Measurements from ENCODE around the gene RSPH4A. TPM values are rescaled to one million over a fixed set of nuclear protein-coding genes. Genes with fewer than 3 reads are reported as not detected.

The RSPH4A gene
- total and polyA plus RNA-seq, 9 of the 15 experiments (the other 6 are each of a cell fraction or from before 2014, with no cell fraction given): 0.04 to 0.30 (median 0.11) TPM

DNA sequence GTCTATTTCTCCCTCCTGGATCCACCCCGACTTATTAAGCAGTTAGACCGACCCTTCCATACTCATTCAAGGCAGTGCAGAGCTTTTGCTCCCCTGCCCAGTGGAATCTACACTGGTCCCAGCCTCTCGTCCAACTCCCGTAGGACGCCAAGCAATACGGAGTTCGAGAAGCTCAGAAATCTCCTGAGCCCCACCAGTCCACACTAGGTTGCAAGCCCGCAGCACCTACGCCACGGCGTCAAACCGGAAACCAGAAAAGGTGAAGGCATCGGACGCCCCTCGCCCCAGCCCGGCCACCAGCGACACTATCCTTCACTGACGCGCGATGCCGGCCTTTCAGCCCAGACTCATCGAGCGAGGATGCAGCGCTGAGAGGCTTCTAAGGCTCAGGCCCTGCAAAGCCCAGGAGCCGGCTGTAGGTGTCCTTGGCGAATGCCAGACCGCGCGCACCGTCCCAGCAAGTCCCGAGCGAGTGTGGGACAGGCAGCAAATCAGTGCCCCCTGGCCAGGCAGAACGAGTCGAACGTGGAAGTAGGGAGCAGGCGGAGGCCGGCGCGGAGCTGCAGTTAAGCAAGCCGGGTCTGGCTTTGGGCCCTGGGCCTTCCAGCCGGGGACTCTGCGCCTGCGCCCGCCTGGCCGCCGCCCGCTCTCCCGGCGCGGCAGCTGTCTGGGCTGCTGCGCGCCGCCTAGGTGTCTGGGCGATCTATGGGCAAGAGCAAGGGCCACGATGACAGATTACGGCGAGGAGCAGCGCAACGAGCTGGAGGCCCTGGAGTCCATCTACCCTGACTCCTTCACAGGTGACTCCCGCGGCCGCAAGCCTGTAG lies 45.2 kb upstream of the RSPH4A start, which contains the start of gene RWDD1 (continued):
- TF ChIP-seq ZNF586 (CRISPR knock-in tag; conservative IDR thresholded peaks at IDR 0.05): no peak
- peak; percentile 39; the same call in 1 of the 2 replicates for TF ChIP-seq ZBTB7A (IDR thresholded peaks at IDR 0.05; ENCODE audit: borderline replicate concordance, control insufficient read depth, low read depth, low read length)
- no peak for TF ChIP-seq PCBP2 (IDR thresholded peaks at IDR 0.05; ENCODE audit: low read depth, low read length, poor library complexity, severe bottlenecking)
- TF ChIP-seq NCOA1 (IDR thresholded peaks at IDR 0.05; ENCODE audit: low read depth): no peak
- no peak for TF ChIP-seq HOXB6 (CRISPR knock-in tag; IDR thresholded peaks at IDR 0.05; ENCODE audit: borderline replicate concordance)
- TF ChIP-seq RFX1 (IDR thresholded peaks at IDR 0.05): no peak
- TF ChIP-seq OTX1 (CRISPR knock-in tag; IDR thresholded peaks at IDR 0.05): no peak
- TF ChIP-seq ZNF3 (CRISPR knock-in tag; IDR thresholded peaks at IDR 0.05): no peak
- TF ChIP-seq ETV6 (IDR thresholded peaks at IDR 0.05; ENCODE audit: borderline replicate concordance in 1 of 2, low read depth in 2 of 2, low read length in 1 of 2): no peak
- TF ChIP-seq ETV6 (CRISPR knock-in tag; IDR thresholded peaks at IDR 0.05; ENCODE audit: borderline replicate concordance): no peak
- no peak for TF ChIP-seq ZNF41 (CRISPR knock-in tag; conservative IDR thresholded peaks at IDR 0.05)
- no peak for TF ChIP-seq LARP7 (IDR thresholded peaks at IDR 0.05)
- no peak for TF ChIP-seq POLR3A (IDR thresholded peaks at IDR 0.05; ENCODE audit: borderline replicate concordance, extremely low read depth, insufficient read depth, insufficient read length)
- TF ChIP-seq ZNF444 (CRISPR knock-in tag; IDR thresholded peaks at IDR 0.05): no peak
- peak; percentile 9; the same call in 1 of the 2 replicates for TF ChIP-seq CBFA2T3 (IDR thresholded peaks at IDR 0.05)
- peak; percentile 26; the same call in 1 of the 2 replicates for TF ChIP-seq BMI1 (IDR thresholded peaks at IDR 0.05; ENCODE audit: low read length)
- no peak for TF ChIP-seq NFXL1 (CRISPR knock-in tag; IDR thresholded peaks at IDR 0.05)
- TF ChIP-seq, protein P1, sequence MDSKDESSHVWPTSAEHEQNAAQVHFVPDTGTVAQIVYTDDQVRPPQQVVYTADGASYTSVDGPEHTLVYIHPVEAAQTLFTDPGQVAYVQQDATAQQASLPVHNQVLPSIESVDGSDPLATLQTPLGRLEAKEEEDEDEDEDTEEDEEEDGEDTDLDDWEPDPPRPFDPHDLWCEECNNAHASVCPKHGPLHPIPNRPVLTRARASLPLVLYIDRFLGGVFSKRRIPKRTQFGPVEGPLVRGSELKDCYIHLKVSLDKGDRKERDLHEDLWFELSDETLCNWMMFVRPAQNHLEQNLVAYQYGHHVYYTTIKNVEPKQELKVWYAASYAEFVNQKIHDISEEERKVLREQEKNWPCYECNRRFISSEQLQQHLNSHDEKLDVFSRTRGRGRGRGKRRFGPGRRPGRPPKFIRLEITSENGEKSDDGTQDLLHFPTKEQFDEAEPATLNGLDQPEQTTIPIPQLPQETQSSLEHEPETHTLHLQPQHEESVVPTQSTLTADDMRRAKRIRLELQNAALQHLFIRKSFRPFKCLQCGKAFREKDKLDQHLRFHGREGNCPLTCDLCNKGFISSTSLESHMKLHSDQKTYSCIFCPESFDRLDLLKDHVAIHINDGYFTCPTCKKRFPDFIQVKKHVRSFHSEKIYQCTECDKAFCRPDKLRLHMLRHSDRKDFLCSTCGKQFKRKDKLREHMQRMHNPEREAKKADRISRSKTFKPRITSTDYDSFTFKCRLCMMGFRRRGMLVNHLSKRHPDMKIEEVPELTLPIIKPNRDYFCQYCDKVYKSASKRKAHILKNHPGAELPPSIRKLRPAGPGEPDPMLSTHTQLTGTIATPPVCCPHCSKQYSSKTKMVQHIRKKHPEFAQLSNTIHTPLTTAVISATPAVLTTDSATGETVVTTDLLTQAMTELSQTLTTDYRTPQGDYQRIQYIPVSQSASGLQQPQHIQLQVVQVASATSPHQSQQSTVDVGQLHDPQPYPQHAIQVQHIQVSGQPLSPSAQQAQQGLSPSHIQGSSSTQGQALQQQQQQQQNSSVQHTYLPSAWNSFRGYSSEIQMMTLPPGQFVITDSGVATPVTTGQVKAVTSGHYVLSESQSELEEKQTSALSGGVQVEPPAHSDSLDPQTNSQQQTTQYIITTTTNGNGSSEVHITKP (IDR thresholded peaks at IDR 0.05; ENCODE audit: partially characterized antibody): peak; percentile 73
- no peak for TF ChIP-seq HNRNPK (IDR thresholded peaks at IDR 0.05; ENCODE audit: low read depth, low read length, poor library complexity, severe bottlenecking)
- TF ChIP-seq CHD1 (IDR thresholded peaks at IDR 0.05; ENCODE audit: low read length): no peak
- TF ChIP-seq KDM5B (IDR thresholded peaks at IDR 0.05; ENCODE audit: insufficient replicate concordance, low read depth, low read length): peak; percentile 91
- peak; percentile 49; a peak in 3 of 4 replicates for TF ChIP-seq TBL1XR1 (IDR thresholded peaks at IDR 0.05; ENCODE audit: low read length in 2 of 2)
- no peak for TF ChIP-seq ILK (tag; IDR thresholded peaks at IDR 0.05; ENCODE audit: borderline replicate concordance, low read depth)
- no peak for TF ChIP-seq ZNF347 (CRISPR knock-in tag; IDR thresholded peaks at IDR 0.05; ENCODE audit: low read depth)
- no peak for TF ChIP-seq SLC30A9 (CRISPR knock-in tag; IDR thresholded peaks at IDR 0.05)

Measured in K562 (cell line).